RWPE2 (cell line): ENCODE data around the gene CFAP97D2.

ENCODE experiments used
- ATAC-seq: fragments of 200-7000 bp; cut with Tn5 transposase; 3 replicates; pipeline ENCODE4 v1.9.1; 2021; ENCODE audit warnings: low read depth
- DNase-seq: peaks from one replicate; pipeline ENCODE4 v3.0.0-alpha.2; 2020; ENCODE audit warnings: low spot score
- H3K27ac ChIP-seq: fragments of 450-650 bp; 2 replicates; pipeline ENCODE4 v1.5.1; 2017; ENCODE audit warnings: mild to moderate bottlenecking; ENCODE audit not compliant: poor library complexity, severe bottlenecking
- H3K27me3 ChIP-seq: fragments of 250-450 bp; sonication (Bioruptor Pico); 2 replicates; pipeline ENCODE4 v1.5.1; 2021; ENCODE audit warnings: mild to moderate bottlenecking, moderate library complexity; ENCODE audit not compliant: insufficient read depth, poor library complexity, severe bottlenecking
- H3K36me3 ChIP-seq: fragments of 250-450 bp; sonication (Bioruptor Pico); 2 replicates; pipeline ENCODE4 v1.5.1; 2020; ENCODE audit warnings: low read depth, mild to moderate bottlenecking, moderate library complexity
- H3K4me1 ChIP-seq: fragments of 250-450 bp; sonication (Bioruptor Pico); 2 replicates; pipeline ENCODE4 v1.5.1; 2021; ENCODE audit warnings: mild to moderate bottlenecking, moderate library complexity; ENCODE audit not compliant: insufficient read depth, poor library complexity, severe bottlenecking
- H3K4me3 ChIP-seq: fragments of 250-450 bp; sonication (Bioruptor Pico); 2 replicates; pipeline ENCODE4 v1.5.1; 2021; ENCODE audit warnings: mild to moderate bottlenecking, moderate library complexity; ENCODE audit not compliant: severe bottlenecking
- H3K9me3 ChIP-seq: fragments of 250-450 bp; sonication (Bioruptor Pico); 2 replicates; pipeline ENCODE4 v1.5.1; 2021; ENCODE audit warnings: mild to moderate bottlenecking, moderate library complexity; ENCODE audit not compliant: severe bottlenecking
- CTCF ChIP-seq: fragments of 450-650 bp; IDR thresholded peaks from one replicate; pipeline ENCODE4 v1.5.1; 2017; ENCODE audit warnings: mild to moderate bottlenecking, moderate library complexity; ENCODE audit not compliant: poor library complexity, severe bottlenecking

CFAP97D2 gene

GRCh38 chr13:114202581-114202980 lies 23.5 kb downstream of the CFAP97D2 start:
- H3K27me3 ChIP-seq = peaks cover 23% of the 10 kb centered on the region
- H3K36me3 ChIP-seq = no peaks in the 10 kb centered on the region
- TF ChIP-seq CTCF = no peak
- no peak overlapping the region for H3K27ac ChIP-seq
- ATAC-seq = no peak
- H3K4me3 ChIP-seq = no peak overlapping the region
- H3K9me3 ChIP-seq = no peaks in the 10 kb centered on the region
- no peak for DNase-seq
- H3K4me1 ChIP-seq = peaks cover 2% of the 10 kb centered on the region

GRCh38 chr13:114203536-114203935 lies 24.5 kb downstream of the CFAP97D2 start:
- Histone ChIP-seq H3K27me3 (peaks cover 16% of the 10 kb centered on the region), H3K9me3 (no peaks in the 10 kb centered on the region), H3K36me3 (no peaks in the 10 kb centered on the region), H3K27ac (no peak overlapping the region), H3K4me1 (peaks cover 2% of the 10 kb centered on the region), H3K4me3 (no peak overlapping the region)
- TF ChIP-seq CTCF = no peak
- ATAC-seq = no peak
- DNase-seq = no peak

GRCh38 chr13:114204894-114205293 lies 25.8 kb downstream of the CFAP97D2 start:
- peaks cover 2% of the 10 kb centered on the region for H3K4me1 ChIP-seq
- H3K27ac ChIP-seq = no peak overlapping the region
- no peaks in the 10 kb centered on the region for H3K36me3 ChIP-seq
- peaks cover 16% of the 10 kb centered on the region for H3K27me3 ChIP-seq
- DNase-seq (no peak), ATAC-seq (no peak)
- no peak for TF ChIP-seq CTCF
- H3K4me3 ChIP-seq = no peak overlapping the region
- H3K9me3 ChIP-seq = no peaks in the 10 kb centered on the region

GRCh38 chr13:114208134-114208533 lies 29.1 kb downstream of the CFAP97D2 start:
- H3K27ac ChIP-seq = no peak overlapping the region
- H3K27me3 ChIP-seq = no peaks in the 10 kb centered on the region
- peaks cover 9% of the 10 kb centered on the region for H3K4me1 ChIP-seq
- no peak overlapping the region for H3K4me3 ChIP-seq
- H3K36me3 ChIP-seq = no peaks in the 10 kb centered on the region
- H3K9me3 ChIP-seq = no peaks in the 10 kb centered on the region
- DNase-seq (no peak), ATAC-seq (no peak)
- no peak for TF ChIP-seq CTCF

GRCh38 chr13:114211446-114212157 lies 32.5 kb downstream of the CFAP97D2 start:
- DNase-seq = no peak

More at GRCh38 chr13:114211446-114212157, 32.5 kb downstream of the CFAP97D2 start:
- no peak for TF ChIP-seq CTCF
- Histone ChIP-seq H3K27ac (no peak overlapping the region), H3K27me3 (no peaks in the 10 kb centered on the region), H3K4me1 (peaks cover 7% of the 10 kb centered on the region), H3K4me3 (no peak overlapping the region), H3K36me3 (no peaks in the 10 kb centered on the region), H3K9me3 (no peaks in the 10 kb centered on the region)
- no peak for ATAC-seq
